ENCODE measurements around the gene MYT1.

Gene MYT1

GRCh38 chr20:64157878-64158277, 6.4 kb upstream of the MYT1 start:
- no peak for TF ChIP-seq CTCF (IDR thresholded peaks at IDR 0.05; ENCODE audit: low read depth, low read length)
- DNase-seq (ENCODE audit: extremely low read depth, low read depth), result no peak

GRCh38 chr20:64158346-64159285, 5.6 kb upstream of the MYT1 start:
- no peak for DNase-seq (ENCODE audit: extremely low read depth, low read depth)
- TF ChIP-seq CTCF (IDR thresholded peaks at IDR 0.05; ENCODE audit: low read depth, low read length), result no peak

- TF ChIP-seq CTCF (IDR thresholded peaks at IDR 0.05; ENCODE audit: low read depth, low read length), result no peak
- DNase-seq (ENCODE audit: extremely low read depth, low read depth), result no peak
These were observed 5.0 kb upstream of the MYT1 start for GRCh38 chr20:64159286-64159680.

GRCh38 chr20:64159711-64160110, 4.5 kb upstream of the MYT1 start:
- TF ChIP-seq CTCF (IDR thresholded peaks at IDR 0.05; ENCODE audit: low read depth, low read length), result no peak
- DNase-seq (ENCODE audit: extremely low read depth, low read depth), result no peak

- no peak for DNase-seq (ENCODE audit: extremely low read depth, low read depth)
These were observed 4.1 kb upstream of the MYT1 start for GRCh38 chr20:64160118-64160517.

GRCh38 chr20:64160526-64161355, 3.5 kb upstream of the MYT1 start:
- no peak for DNase-seq (ENCODE audit: extremely low read depth, low read depth)
- no peak for TF ChIP-seq CTCF (IDR thresholded peaks at IDR 0.05; ENCODE audit: low read depth, low read length)

More at GRCh38 chr20:64160118-64160517, 4.1 kb upstream of the MYT1 start:
- TF ChIP-seq CTCF (IDR thresholded peaks at IDR 0.05; ENCODE audit: low read depth, low read length), result no peak

All from AG09319 (cell line).